HPDE6-E6E7 (cell line): ENCODE results near the gene BCAS3.

Source experiments
- DNase-seq: peaks from one replicate; pipeline ENCODE4 v3.0.0; 2011; ENCODE audit warnings: missing footprints; ENCODE audit errors: extremely low spot score

The BCAS3 gene

DNA sequence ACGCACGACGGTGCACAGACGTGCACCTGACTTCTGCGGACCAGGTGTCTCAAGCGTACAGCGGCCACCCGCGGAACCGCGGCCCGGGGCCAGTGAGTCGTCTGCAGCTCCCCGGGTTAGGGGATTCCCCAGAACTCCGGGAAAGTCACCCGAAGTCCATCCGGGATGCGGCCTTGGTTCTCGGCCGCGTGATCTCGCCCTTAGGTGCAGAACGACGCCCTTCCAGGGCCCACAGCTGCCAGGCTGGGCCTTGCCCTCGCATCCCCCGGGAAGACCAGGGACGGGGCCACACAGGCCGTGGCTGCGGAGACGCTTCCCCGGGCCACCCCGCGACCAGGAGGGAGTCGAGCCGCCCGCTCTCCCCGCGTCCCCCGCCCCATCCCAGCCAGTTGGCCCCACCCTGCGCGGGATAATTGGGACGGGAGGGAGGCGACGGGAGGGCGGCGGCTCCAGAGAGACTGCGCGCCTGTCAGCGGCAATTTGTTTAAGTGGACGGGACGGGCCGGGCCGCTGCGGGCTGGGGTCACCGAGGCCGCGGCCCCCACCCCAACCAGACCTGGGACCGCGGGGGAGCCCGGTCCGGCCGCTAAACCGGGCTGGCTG is 718.4 kb downstream of the BCAS3 start:
- no peak for DNase-seq

DNA sequence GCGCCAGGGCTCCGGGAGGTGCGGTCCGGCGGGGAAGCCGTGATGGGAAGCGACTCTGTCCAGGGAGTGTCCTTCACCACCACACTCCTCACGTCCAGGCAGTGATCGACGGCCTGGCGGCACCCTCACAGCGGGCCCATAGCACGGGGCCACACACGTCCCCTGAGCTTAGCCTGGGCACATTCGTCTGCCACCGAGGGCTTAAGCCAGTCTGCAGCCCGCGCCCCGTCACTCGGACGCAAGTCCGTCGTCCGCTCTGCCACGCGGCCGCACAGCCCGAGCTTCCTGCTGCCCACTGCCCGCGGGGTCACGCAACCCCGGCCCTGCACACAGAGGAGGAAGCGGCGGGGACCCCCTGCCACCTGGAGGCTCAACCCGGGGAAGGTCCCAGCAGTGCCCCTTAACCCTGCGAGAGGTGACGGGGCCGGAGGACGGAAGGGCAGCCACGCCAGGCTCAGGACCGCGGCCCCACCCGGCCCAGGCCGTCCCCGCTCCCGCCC is 719.0 kb downstream of the BCAS3 start:
- DNase-seq = no peak

DNA sequence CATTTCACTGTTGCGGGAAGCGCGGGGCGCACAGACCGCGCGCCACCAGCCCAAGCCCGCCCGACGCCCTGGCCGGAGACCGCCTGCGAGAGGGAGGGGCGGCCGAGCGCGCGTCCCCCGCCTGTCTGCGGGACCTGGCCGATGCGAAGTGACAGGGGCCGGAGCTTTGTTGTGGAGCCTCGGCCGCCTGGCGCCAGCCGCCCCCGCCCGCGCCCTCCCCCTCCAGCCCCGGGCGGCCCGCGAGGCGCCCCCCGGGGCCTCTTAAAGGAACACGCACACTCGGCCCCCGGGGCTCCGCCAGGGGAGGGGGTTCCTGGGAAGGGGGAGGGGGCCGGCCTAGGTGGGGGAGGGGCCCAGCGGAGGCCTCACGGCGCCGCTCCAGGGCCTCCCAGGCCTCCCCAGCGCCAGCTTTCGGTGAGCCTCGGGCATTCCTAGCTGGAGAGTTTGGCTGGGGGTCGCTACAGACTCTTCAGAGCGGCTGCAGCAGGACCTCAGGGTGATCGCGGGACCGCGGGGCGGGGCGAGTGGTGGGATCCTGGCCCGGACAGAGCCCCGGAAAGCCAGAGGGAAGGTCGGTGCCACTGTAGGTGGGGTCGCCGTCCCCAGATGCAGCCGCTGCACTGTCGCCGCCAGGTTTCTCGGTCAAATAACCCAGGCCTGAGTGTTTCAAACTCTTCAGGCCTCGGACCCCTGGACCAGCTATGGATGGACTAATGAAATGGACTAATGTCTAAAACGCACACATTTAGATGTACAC is 719.6 kb downstream of the BCAS3 start:
- DNase-seq = no peak

DNA sequence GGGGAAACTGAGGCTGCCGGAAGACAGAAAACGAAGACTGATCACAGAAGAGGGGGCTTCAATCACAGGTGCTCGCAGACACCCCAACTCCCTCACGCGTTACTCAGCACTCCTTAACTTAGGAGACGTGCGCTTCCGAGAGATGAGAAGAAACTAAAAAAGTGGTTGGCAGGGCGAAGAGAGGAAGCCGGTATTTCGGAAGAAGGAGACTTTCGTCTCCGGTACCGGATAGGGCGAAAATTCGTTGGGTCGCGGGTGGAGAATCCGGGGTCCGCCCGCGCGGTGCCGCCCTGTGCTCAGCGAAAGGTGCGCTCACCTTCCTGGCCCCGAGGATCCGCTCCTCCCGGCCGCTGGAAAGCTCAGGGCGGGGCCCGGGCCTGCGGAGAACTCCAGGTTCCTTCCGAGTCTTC is 721.1 kb downstream of the BCAS3 start:
- DNase-seq = no peak

DNA sequence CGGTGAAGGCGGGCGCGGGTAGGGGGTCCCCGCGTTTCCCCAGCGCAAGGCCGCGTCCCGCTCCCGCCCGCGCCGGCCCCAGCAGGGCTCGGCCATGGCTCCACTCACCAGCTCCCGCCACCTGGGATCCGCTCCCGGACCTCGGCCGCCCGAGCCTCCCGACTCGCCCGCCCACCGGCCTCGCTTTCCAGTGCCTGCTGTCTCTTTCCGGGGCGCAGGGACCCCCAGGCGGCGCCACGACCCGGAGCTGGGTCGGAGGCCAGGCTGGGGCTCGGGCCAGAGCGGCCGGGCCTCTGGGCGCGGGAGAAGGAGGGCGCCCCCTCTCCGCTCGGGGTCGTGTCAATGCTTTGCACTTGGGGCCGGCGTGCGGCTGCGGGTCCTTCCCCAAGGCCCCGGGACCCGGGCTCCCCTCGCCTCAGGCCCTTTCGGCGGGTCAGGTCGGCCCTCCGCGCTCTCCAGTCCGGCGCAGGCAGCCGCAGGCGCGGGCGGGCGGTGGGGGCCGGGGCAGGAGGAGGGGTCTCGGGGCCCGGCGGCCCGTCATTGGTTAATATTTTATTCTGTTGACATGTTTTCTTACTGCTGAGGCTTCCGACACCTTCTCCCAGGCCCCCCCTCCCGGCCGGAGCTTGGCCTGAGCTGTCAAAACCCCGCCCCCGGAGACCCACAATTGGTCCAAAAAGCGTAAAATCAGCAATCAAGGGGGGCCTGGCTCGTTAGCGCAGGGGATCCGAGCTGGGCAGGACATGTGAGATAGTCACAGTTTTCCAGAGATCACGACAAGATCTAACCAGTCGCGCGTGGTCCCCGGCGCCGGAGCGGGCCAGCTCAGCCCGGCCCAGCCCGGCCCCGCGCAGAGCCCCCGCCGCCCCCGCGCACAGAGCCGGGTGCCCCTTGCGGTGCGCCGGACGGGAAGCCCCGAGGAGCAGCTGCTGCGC is 721.7 kb downstream of the BCAS3 start, which contains the start of gene TBX2:
Gene TBX2 (plus strand): TSS at position 713 of the 935 bp plus-strand sequence. CDS start 334 bp downstream, outside the sequence.
- DNase-seq = no peak

DNA sequence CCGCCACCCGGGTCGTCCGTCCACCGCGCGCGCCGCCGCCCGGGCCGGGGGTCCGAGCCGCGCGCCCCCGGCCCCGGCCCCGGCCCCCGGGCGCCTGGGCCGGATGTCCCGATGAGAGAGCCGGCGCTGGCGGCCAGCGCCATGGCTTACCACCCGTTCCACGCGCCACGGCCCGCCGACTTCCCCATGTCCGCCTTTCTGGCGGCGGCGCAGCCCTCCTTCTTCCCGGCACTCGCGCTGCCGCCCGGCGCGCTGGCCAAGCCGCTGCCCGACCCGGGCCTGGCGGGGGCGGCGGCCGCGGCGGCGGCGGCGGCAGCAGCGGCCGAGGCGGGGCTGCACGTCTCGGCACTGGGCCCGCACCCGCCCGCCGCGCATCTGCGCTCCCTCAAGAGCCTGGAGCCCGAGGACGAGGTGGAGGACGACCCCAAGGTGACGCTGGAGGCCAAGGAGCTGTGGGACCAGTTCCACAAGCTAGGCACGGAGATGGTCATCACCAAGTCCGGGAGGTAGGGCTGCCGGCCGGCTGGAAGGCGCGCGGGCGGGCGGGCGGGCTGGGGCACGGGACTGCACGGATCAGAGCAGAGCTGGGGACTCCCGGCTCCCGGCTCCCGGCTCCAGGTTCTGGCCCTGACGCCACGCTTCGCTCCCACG is 722.5 kb downstream of the BCAS3 start:
- no peak for DNase-seq

DNA sequence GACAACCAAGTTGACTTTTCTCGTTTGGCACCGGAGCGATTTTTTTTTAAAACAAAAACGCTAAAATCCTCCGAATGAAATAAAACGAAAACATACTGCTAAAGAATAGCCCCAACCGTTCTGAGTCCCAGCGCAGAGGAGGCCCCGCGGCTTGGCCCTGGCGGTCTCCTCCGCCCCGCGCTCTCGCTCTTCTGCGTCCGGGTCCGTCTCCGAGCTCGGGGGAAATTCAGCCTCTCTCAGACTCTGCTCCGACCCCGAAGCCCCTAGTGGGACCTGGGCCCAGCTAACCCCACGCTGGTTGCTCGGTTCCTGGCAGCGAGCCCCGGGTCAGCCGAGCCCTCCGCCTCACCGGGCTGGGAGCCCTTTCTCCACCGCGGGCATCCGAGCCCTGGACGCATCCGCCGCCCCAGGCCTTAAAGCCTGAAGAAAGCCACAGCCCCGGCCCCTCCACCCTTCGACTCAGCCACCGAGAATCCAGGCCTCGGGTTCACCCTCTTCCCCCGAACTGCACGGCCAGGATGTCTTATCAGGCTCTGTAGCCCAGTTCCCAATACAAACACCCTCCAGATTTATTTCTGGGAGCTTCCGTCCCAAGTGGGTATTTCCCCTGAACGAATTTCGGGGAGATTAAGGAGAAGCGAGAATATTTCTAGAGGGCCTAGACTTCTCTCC is 723.2 kb downstream of the BCAS3 start:
- DNase-seq = no peak

DNA sequence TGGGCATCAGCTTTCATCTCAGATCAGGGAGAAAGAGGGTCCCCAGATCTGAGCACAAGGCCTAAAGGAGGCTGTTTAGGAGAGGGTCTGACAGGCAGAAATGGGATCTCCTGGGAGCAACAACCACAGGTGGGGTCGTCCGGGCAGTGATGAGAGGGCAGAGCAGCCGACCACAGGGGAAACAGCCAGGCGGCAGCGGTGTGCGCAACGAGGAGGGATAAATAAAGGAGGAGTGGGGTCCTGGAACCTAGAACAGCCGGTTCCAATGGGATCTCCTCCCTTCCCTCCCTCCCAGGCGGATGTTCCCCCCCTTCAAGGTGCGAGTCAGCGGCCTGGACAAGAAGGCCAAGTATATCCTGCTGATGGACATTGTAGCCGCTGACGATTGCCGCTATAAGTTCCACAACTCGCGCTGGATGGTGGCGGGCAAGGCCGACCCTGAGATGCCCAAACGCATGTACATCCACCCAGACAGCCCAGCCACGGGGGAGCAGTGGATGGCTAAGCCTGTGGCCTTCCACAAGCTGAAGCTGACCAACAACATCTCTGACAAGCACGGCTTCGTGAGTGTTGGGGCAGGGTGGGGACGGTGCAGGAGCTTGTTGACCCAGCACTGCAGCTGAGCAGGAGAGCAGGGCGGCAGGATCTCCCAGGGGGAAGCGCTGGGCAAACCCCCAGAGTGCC is 723.9 kb downstream of the BCAS3 start:
- DNase-seq = no peak

DNA sequence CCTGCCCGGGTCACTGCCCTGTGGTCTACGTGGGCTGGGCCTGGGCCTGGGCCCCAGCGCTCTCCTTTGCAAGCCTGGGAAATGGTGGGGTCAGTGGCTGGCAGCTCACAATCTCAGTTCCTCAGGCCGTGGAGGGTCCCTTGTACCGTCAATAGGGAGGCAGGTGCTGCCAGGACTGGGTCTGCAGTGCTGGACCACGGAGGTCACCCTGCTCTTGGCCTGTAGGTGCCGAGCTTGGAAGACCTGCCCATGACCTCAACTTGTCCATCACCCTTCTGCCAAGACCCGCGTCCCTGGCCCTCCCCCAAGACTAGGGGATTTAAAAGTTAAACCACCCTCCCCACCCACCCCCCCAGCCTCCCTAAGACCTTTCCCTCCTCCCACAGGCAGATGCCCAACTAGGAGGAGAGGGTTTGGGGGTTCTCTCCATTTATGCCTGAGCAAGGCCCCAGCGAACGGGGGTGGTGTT is 724.5 kb downstream of the BCAS3 start:
- no peak for DNase-seq

DNA sequence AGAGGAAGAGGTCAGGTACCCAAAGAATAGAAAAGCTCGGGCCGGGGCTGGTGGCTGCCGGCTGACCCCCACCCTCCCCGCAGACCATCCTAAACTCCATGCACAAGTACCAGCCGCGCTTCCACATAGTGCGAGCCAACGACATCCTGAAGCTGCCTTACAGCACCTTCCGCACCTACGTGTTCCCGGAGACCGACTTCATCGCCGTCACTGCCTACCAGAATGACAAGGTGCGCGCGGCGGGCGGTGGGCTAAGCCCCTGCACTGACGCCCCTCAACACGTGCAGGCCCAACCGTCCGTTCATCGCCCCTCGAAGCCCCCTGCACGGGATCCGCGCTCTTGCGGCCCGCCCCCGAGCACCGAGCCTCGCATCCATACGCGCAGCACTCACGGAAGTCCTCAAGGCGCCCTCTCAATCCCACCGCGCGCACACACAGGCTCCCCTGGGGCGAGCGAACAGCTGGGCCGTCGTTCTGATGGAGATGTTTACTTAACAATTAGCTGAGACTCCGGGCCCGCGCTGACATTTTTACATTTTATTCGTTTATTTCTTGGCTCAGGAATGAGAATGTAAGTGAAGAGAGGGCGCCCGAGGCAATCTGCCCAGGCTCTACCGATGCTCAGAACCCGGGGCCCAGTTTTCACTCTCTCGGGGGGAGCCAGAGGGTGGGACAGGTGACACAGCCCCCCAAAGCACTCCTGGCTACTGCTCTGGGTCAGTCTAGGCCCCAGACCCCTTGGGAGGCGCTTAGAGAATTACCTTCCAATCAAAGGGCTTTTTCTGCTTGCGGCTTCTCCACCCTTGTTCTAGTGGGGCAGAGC is 725.5 kb downstream of the BCAS3 start:
- no peak for DNase-seq

DNA sequence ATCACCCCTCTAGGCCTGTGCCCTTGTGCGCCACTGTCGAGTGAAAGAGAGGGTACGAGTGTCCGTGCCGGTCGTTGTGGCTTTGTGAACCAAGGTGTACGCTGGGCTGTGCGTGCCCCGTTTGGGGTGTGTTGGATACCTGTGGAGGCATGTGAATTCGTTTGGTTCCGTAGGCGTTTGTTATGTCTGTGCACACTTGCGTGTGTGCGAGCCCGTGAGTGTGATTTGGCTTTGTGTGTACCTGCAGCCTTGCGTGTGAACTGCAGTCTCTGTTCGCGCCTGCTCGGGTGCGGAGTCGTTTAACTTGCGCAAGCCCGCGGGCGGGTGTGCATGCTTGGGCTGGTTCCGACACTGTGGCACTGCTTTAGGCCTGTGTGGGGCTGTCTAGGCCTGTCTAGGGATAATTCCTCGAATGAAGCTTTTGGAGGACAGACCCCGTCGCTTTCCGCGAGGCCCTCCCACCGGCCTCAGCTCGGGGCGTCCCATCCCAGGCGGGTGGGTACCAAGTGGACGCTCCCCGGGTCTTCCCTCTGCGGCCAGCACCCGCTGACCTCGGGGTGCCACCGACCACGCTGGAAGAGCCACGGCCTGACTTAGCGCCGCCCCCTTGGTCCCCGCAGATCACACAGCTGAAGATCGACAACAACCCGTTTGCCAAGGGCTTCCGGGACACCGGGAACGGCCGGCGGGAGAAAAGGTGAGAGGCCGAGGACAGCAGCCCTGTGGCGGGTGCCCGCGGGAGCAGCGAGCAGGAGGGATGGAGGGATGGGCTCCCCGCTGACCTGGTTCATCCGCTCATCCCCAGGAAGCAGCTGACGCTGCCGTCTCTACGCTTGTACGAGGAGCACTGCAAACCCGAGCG is 726.4 kb downstream of the BCAS3 start:
- DNase-seq = no peak

DNA sequence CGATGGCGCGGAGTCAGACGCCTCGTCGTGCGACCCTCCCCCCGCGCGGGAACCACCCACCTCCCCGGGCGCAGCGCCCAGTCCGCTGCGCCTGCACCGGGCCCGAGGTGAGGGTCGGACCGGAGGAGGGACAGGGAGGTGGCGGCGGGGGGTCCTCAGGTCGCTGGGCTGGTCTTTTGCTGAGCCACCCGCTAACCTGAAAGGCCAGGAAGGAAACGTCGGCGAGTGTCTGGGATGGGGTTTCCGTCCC is 726.9 kb downstream of the BCAS3 start:
- no peak for DNase-seq

DNA sequence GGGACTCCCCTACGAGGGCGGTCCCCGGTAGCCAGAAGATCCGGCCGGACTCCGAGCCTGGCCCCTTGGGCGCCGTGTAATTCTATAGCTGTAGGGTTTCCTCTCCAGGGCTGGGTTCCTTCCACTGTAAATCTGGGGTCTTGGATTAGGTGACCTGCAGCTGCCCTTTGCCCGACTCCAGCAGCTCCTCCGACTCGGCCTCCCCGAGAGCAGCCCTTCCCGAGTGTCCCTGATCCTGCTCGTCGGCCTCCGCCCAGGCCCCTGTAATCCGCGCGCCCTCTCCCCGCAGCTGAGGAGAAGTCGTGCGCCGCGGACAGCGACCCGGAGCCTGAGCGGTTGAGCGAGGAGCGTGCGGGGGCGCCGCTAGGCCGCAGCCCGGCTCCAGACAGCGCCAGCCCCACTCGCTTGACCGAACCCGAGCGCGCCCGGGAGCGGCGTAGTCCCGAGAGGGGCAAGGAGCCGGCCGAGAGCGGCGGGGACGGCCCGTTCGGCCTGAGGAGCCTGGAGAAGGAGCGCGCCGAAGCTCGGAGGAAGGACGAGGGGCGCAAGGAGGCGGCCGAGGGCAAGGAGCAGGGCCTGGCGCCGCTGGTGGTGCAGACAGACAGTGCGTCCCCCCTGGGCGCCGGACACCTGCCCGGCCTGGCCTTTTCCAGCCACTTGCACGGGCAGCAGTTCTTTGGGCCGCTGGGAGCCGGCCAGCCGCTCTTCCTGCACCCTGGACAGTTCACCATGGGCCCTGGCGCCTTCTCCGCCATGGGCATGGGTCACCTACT is 727.4 kb downstream of the BCAS3 start:
- no peak for DNase-seq

DNA sequence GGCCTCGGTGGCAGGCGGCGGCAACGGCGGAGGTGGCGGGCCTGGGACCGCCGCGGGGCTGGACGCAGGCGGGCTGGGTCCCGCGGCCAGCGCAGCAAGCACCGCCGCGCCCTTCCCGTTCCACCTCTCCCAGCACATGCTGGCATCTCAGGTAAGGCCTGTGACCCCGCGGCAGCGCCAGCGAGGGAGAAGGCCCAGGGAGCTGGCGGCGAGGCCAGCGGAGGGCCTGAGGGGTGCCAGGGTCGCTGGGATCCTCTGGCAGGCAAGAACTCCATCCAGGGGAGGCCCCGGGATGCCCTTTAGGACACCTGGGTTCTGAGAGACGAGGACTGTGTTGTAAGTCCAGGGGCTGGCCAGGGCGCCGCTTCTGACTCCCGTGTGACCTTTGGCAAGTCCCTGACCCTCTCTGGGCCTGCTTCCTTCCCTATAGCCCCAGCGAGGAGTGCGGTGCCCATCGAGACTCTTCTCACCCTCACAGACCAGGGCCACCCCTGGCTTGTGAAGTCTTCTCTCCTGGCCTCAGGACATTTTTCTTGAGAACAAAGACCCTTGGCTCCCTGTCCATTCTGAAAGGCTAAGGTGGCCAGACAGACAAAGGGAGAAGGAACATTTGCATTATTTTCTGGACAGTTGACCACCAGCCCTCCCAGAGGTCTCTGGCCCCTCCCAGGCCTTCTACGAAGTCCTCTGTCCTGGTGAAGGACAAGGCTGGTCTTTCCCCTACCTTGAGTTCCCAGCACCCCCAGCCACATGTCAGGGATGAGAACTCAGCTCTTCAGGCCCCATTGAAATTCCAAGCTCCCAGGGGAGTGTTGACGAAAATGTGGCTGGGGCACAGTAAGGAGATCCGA is 728.3 kb downstream of the BCAS3 start:
- DNase-seq = no peak

DNA sequence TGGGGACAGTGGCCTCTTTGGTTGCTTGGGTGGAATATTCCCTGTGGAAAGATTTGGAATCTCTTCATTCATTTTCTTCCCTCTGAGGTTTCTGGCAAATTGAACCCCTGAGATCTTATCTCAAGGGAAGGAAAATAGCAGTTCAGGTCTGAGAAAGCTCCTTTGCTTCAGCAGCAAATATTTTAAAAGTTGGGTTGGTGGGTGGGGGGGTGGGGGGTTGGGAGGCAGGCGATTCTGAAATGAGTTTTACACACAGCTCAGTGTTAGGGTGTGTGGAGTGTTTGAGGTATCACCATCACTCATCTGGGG is 728.8 kb downstream of the BCAS3 start:
- DNase-seq = no peak

DNA sequence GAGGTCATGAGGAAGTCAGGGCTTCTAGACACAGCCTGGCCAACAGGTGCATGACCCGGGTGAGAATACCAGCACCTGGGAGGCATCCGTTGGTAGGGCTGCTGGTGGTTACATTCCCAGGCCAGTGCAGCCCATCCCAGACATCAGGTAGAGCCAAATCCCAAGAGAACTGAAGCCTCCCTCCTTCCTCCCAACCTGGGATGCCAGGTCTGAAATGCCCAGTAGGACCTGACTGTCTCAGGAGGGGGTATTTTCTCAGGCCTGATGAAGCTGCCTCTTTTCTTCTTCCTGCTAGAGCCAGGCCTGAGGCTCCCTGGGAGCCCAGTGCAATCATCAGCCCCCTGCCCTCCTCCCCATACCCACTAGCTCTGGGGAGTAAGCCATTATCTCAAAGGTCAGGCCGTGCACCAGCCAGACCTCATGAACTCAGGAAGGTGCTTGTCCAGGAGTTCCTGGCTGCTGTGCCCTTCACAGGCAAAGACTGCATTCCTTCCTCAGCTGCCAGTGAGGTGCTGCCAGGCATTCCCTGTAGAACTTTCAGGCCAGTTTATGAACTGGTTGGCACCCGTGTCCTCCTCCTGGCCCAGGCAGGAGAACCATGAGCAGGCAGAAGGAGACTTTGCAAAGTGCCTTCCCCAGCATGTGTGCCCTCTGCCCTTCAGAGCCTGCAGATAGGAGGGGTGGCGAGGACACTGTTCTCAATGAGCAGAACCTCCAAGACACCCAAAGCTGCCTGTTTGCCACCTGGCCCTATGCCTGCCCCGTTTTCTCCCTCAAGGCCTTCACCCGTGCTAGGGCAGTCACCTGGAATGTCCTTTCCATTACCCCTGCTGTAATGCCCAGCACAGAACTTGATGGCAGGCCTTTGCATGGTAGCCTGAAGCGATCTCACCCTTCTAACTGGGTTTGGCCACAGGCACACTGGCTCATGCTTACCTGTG is 729.6 kb downstream of the BCAS3 start:
- no peak for DNase-seq
